Activated CD8-positive, alpha-beta T cell treated with anti-CD3 and anti-CD28 coated beads, Interleukin-2, amount 10 ng/mL, durations not matched to agents 7 days and 5 days (primary cell): ENCODE data around the gene ZDHHC11B. TPM values are rescaled to one million over a fixed set of nuclear protein-coding genes. Genes with fewer than 3 reads are reported as not detected.
"Not testable (repeated sequence)": the region's sequence is repeated elsewhere in the genome, so short reads cannot be mapped to it uniquely, and the experiment has no call there.

Experiments used
- ATAC-seq: fragments of 150-1000 bp; cut with Tn5 transposase; one replicate; pipeline ENCODE4 v1.10.0; 2021; ENCODE audit warnings: moderate library complexity
- CTCF ChIA-PET: fragments of 350-600 bp; sonication (Branson Sonifier 250); formaldehyde crosslinking; loops from one replicate; lab custom pipeline; 2021; ENCODE audit warnings: antibody characterized with exemption; lab: Charles Lee
- POLR2A ChIA-PET: fragments of 350-600 bp; sonication (Branson Sonifier 250); formaldehyde crosslinking; loops from one replicate; lab custom pipeline; 2021; ENCODE audit warnings: antibody characterized with exemption; lab: Charles Lee
- DNase-seq: peaks from one replicate; pipeline ENCODE4 v3.0.0-alpha.2; 2020
- H3K27ac Mint-ChIP-seq: one replicate; pipeline ENCODE4 v1.8.0; 2021; ENCODE audit warnings: mild to moderate bottlenecking, mixed read lengths
- H3K27me3 Mint-ChIP-seq: one replicate; pipeline ENCODE4 v1.8.0; 2021; ENCODE audit warnings: low read depth, mixed read lengths
- H3K36me3 Mint-ChIP-seq: one replicate; pipeline ENCODE4 v1.8.0; 2021; ENCODE audit warnings: low read depth, mixed read lengths
- H3K4me1 Mint-ChIP-seq: one replicate; pipeline ENCODE4 v1.8.0; 2021; ENCODE audit warnings: low read depth, mixed read lengths
- H3K4me3 Mint-ChIP-seq: one replicate; pipeline ENCODE4 v1.8.0; 2021; ENCODE audit warnings: mild to moderate bottlenecking, mixed read lengths
- H3K9me3 Mint-ChIP-seq: one replicate; pipeline ENCODE4 v1.8.0; 2022; ENCODE audit warnings: mixed read lengths; ENCODE audit not compliant: insufficient read depth
- total RNA-seq, 2 experiments: library from RNA; stranded (reverse); gene quantifications; one replicate each; pipeline ENCODE4 v1.2.3, GENCODE V29; 2021

ZDHHC11B gene
- total RNA-seq, 2 experiments from 2014 or later = 0.10 TPM; not detected in 1

DNA sequence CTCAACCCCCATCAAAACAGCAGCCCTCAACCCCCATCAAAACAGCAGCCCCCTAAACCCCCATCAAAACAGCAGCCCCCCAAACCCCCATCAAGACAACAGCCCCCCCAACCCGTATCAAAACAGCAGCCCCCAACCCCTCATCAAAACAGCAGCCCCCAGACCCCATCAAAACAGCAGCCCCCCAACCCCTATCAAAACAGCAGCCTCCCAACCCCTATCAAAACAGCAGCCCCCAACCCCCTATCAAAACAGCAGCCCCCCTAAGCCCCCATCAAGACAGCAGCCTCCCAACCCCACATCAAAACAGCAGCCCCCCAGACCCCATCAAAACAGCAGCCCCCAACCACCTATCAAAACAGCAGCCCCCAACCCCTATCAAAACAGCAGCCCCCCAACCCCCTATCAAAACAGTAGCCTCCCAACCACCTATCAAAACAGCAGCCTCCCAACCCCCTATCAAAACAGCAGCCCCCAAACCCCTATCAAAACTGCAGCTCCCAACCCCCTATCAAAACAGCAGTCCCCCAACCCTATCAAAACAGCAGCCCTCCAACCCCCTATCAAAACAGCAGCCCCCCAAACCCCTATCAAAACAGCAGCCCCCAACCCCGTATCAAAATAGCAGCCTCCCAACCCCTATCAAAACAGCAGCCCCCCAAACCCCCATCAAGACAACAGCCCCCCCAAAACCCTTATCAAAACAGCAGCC, 92.6 kb downstream of the ZDHHC11B start:
- Mint-ChIP-seq H3K27ac (no peak overlapping the region), H3K9me3 (no peaks in the 10 kb centered on the region), H3K4me3 (no peak overlapping the region), H3K36me3 (no peaks in the 10 kb centered on the region), H3K27me3 (no peaks in the 10 kb centered on the region), H3K4me1 (no peaks in the 10 kb centered on the region)
- no peak for DNase-seq
- CTCF ChIA-PET = no interaction called here
- ATAC-seq = no peak
- POLR2A ChIA-PET = no interaction called here

DNA sequence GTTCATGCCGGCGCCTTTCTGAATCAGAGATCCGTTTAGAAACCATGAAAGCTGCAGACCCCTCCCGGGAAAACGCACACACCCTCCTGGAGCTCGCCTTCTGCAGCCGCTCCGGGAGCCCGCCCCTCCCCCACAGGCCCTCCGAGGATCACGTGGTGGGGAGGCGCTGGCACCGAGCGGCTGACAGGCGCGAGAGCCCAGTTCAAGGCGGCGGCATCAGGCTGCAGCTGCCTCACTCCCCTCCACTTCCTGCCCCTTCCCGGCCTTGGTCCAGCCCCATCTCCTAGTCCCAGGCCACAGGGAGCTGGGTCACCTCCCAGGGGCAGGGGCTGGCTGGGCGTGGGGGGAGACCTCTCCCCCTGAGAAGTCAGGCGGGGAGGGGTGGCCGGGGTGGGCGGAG, 93.5 kb downstream of the ZDHHC11B start:
- H3K4me3 Mint-ChIP-seq, H3K27ac Mint-ChIP-seq, ATAC-seq, H3K27me3 Mint-ChIP-seq, DNase-seq, H3K9me3 Mint-ChIP-seq, CTCF ChIA-PET, POLR2A ChIA-PET, H3K36me3 Mint-ChIP-seq, H3K4me1 Mint-ChIP-seq: not testable (repeated sequence)

DNA sequence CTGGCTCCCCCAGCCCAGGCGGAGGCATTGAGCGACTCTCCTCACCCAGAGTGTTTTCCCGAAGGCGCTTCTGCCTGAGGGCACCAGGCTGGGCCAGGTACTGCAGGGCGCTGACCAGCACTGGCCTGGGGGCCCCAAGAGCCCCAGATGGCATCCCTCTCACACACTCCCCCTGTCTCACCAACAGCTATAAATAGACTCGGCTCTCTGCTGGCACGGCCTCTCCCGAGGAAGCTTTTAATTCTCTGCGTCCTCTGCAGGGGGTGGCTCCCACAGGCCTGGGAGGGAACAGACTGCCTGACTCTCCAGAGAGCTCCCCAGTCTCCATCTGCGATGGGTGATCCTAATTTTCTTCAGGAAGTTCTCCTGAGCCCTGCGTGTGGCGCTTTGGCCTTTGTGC, 94.2 kb downstream of the ZDHHC11B start:
- H3K27me3 Mint-ChIP-seq, CTCF ChIA-PET, H3K27ac Mint-ChIP-seq, ATAC-seq, H3K4me1 Mint-ChIP-seq, H3K36me3 Mint-ChIP-seq, POLR2A ChIA-PET, DNase-seq, H3K4me3 Mint-ChIP-seq, H3K9me3 Mint-ChIP-seq: not testable (repeated sequence)

GRCh38 chr5:688348-689010, 96.0 kb downstream of the ZDHHC11B start:
- H3K27ac Mint-ChIP-seq, H3K4me1 Mint-ChIP-seq, H3K36me3 Mint-ChIP-seq, H3K4me3 Mint-ChIP-seq, POLR2A ChIA-PET, H3K27me3 Mint-ChIP-seq, H3K9me3 Mint-ChIP-seq, CTCF ChIA-PET, DNase-seq, ATAC-seq: not testable (repeated sequence)

DNA sequence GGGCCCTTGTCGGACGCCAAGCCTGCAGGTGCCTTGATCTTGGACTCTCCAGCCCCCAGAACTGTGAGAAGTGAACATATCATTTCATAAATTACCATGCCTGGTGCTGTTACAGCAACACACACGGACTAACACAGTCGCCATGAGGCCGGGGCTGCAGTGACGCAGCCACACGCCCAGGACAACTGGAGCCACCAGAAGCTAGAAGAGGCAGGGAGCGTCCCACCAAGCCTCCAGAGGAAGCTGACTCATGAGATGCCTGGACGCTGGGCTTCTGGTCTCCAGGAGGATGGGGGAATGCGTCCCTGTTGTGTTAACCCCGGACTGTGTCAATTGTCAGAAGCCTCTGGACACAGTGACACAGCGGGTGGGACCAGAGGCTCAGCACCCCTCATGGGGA, 97.6 kb downstream of the ZDHHC11B start:
- POLR2A ChIA-PET, H3K9me3 Mint-ChIP-seq, H3K27ac Mint-ChIP-seq, ATAC-seq, H3K36me3 Mint-ChIP-seq, H3K27me3 Mint-ChIP-seq, CTCF ChIA-PET, H3K4me3 Mint-ChIP-seq, H3K4me1 Mint-ChIP-seq: not testable (repeated sequence)
- peak; percentile 16 for DNase-seq

DNA sequence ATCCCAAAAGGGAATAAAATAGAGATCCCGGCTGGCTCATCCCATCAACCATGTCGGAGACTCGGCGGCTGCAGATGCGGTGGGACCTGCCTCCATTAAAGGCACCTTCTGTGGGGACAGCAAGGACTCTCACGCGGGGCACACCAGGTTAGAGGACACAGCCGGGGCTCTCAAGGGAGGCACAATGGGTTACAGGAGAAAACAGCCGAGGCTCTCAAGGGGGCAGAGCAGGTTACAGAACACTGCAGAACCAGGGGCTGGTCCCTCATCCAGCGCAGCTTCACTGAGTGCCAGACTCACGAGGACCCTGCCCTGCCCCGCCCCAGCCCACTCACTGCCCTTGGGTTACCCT, 98.4 kb downstream of the ZDHHC11B start:
- CTCF ChIA-PET, H3K9me3 Mint-ChIP-seq, H3K27ac Mint-ChIP-seq, ATAC-seq, H3K27me3 Mint-ChIP-seq, H3K4me1 Mint-ChIP-seq, POLR2A ChIA-PET, H3K36me3 Mint-ChIP-seq, H3K4me3 Mint-ChIP-seq: not testable (repeated sequence)
- peak; percentile 16 for DNase-seq

DNA sequence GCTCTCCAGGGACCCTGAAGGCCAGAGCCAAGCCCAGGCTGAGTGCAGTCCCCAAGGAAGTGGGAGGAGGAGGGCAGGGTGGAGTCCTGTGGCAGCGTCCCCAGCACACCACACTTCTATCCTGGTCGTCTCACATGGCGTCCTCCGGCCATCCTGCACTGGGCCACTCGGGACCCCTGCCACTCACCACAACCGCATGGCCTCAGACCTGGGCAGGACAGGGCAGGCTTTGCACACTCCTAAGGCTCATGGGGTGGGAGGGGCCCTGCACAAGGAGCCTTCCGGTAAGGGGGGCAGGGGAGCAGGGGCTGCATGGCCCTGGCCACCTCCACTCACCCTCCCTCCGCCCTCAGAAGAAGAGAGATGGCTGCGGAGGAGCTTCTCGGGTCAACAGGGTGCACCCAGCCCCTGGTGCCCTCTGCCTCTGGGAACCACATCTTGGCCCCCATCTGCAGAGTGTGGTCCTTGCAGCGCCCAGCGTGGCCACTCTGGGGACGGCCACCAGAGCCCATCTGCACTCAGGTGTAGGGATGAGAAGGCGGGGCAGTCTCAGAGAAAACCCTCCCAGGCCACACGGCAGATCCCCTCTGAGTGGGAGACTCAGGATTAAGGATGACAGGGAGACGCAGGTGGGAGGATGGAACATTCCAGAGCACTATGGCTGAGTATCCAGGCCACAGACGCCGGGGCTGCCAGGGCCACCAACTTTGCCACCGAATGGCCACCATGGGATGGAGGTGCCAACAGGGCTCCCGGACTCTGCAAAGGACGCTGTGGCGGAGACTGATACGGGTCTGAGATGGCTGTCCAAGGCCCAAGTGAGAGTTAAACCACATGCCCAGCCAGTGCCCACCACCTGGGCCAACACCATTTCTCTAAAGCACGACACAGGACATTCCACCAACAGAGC, 99.0 kb downstream of the ZDHHC11B start:
- Mint-ChIP-seq H3K4me1 (no peaks in the 10 kb centered on the region), H3K4me3 (no peak overlapping the region), H3K9me3 (no peaks in the 10 kb centered on the region), H3K27ac (no peak overlapping the region), H3K36me3 (no peaks in the 10 kb centered on the region), H3K27me3 (peaks cover 2% of the 10 kb centered on the region)
- ATAC-seq (no peak), DNase-seq (peak; percentile 15)
- POLR2A ChIA-PET = no interaction called here
- CTCF ChIA-PET = no interaction called here

- Mint-ChIP-seq H3K4me1 (no peaks in the 10 kb centered on the region), H3K9me3 (no peaks in the 10 kb centered on the region), H3K4me3 (no peak overlapping the region), H3K36me3 (no peaks in the 10 kb centered on the region), H3K27me3 (peaks cover 2% of the 10 kb centered on the region), H3K27ac (no peak overlapping the region)
- ChIA-PET CTCF (no interaction called here), POLR2A (no interaction called here)
- DNase-seq = peak; percentile 18
- ATAC-seq = no peak
Observed at GRCh38 chr5:684751-685216, 99.7 kb downstream of the ZDHHC11B start.

DNA sequence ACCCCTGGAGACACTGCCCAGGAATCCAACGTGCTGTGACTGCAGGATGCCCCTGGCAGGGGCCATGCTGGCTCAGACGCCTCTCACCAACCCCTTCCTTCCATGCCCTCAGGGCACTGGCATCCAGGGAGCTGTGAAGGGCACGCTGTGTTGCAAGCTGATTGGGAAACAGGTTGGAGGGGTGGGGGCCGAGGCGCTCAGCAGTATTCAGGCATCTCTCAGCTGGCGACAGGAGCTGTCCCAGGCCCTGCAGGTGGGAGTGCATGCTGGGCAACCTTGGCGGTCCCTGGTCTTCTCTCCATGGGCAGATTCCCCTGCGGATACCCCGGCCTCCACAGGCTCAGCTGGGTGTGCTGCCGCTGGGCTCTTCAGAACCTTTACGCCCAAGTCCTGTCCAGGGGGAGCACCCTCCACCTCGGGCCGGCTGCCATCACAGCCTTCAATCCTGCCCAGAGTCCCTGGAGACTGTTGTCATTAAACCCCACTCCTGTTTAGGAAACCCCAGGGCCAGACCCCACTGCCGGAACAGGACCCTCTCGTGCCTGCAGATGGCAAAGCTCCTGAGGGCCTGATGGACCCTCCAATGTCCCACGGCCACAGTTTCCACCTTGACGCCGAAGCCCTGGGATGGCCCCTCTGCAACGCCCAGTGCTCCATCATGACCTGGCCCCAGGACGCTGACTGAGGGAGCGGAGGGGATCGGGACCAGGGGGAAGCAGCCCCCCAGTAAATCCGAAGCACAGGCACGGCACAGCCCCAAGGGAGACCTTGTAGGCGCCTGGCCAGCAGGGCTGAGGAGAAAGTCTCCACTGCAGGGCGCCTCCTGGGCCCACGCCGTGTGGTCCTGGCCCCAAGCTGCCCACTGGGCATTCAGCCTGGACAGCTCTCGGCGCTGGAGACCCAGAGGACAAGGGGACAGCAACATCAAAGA, 100.7 kb downstream of the ZDHHC11B start:
- peaks cover 2% of the 10 kb centered on the region for H3K27me3 Mint-ChIP-seq
- no peaks in the 10 kb centered on the region for H3K36me3 Mint-ChIP-seq
- H3K4me3 Mint-ChIP-seq = no peak overlapping the region
- no peak for ATAC-seq
- H3K4me1 Mint-ChIP-seq = no peaks in the 10 kb centered on the region
- ChIA-PET POLR2A (interaction anchor here (1.5 kb wide), 1 partner anchor 91 kb away, joined by 5 read pairs; no protein-coding TSS in a partner anchor), CTCF (no interaction called here)
- DNase-seq = peak; percentile 19
- no peak overlapping the region for H3K27ac Mint-ChIP-seq
- H3K9me3 Mint-ChIP-seq = no peaks in the 10 kb centered on the region

DNA sequence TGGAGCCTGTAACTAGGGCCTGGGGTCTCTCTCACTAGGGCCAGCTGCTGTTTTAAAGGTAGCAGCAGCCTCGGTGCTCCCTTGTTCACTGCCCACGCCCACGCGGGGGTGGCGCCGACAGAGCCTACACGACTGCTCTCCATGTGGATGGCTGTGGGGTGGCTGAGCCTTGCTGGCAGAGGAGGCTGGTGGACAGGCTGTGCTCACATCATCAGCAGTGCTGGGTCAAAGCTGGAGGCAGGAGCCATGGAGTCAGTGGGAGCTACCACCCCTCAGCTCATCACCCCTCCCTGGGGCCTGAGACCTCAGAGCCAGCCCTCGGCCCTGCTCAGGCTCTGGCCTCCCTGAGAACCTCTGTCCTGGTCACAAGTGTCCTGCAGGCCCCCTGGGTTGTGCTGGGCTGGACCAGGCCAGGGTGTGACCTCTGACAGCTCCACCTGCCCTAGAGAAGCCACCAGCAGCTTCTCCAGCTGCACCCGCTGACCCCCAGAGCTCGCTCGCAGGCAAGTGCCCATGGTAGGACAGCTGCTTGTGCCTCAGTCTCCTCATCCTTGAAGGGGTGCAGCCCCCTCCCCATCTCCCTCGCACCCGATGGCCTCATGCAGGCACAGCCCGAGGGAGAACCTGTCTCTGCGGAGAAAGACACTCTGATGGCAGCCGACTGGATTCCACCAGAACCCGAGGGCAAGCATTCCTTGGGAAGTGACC, 101.7 kb downstream of the ZDHHC11B start:
- DNase-seq = peak; percentile 14
- H3K36me3 Mint-ChIP-seq, H3K27me3 Mint-ChIP-seq, CTCF ChIA-PET, H3K9me3 Mint-ChIP-seq, H3K4me3 Mint-ChIP-seq, H3K4me1 Mint-ChIP-seq, ATAC-seq, H3K27ac Mint-ChIP-seq: not testable (repeated sequence)
- POLR2A ChIA-PET = interaction anchor here (1.5 kb wide), 1 partner anchor 92 kb away, joined by 5 read pairs; no protein-coding TSS in a partner anchor

- DNase-seq, H3K27me3 Mint-ChIP-seq, H3K36me3 Mint-ChIP-seq, ATAC-seq, H3K27ac Mint-ChIP-seq, H3K4me1 Mint-ChIP-seq, CTCF ChIA-PET, H3K4me3 Mint-ChIP-seq, POLR2A ChIA-PET, H3K9me3 Mint-ChIP-seq: not testable (repeated sequence)
Observed at GRCh38 chr5:682216-682615, 102.3 kb downstream of the ZDHHC11B start.
